Neural cell (in vitro differentiated cells): ENCODE data around the gene LHX4. TPM values are rescaled to one million over a fixed set of nuclear protein-coding genes. Genes with fewer than 3 reads are reported as not detected.

Experiments
- H2AFZ ChIP-seq: fragments of 200-600, 300-800 bp; sonication (generic), shearing (Covaris generic); 2 replicates; pipeline ENCODE4 v1.6.0; 2014; ENCODE audit warnings: low read depth, mild to moderate bottlenecking, antibody characterized with exemption, low read length, moderate library complexity
- H3F3A ChIP-seq: fragments of 200-600 bp; shearing (Covaris generic); 2 replicates; pipeline ENCODE4 v1.6.1; 2016; ENCODE audit warnings: mild to moderate bottlenecking, moderate library complexity, mixed read lengths, antibody characterized with exemption, low read length; ENCODE audit not compliant: insufficient read depth, poor library complexity, severe bottlenecking
- H3K27ac ChIP-seq: fragments of 200-600, 300-800 bp; sonication (generic), shearing (Covaris generic); 2 replicates; pipeline ENCODE4 v1.5.1; 2014; ENCODE audit warnings: mild to moderate bottlenecking, low read length, moderate library complexity
- H3K27me3 ChIP-seq: fragments of 300-800, 200-600 bp; sonication (generic), shearing (Covaris generic); 2 replicates; pipeline ENCODE4 v1.6.0; 2014; ENCODE audit warnings: mild to moderate bottlenecking, low read depth, low read length, moderate library complexity; ENCODE audit not compliant: insufficient read depth
- H3K36me3 ChIP-seq: fragments of 300-800, 200-600 bp; sonication (generic), shearing (Covaris generic); 2 replicates; pipeline ENCODE4 v1.5.1; 2014; ENCODE audit warnings: mild to moderate bottlenecking, antibody characterized with exemption, low read length, moderate library complexity; ENCODE audit not compliant: insufficient read depth
- H3K4me2 ChIP-seq: fragments of 300-800, 200-600 bp; sonication (generic), shearing (Covaris generic); 2 replicates; pipeline ENCODE4 v1.6.0; 2014; ENCODE audit warnings: mild to moderate bottlenecking, low read length
- H3K4me3 ChIP-seq: fragments of 300-800, 200-600 bp; sonication (generic), shearing (Covaris generic); 2 replicates; pipeline ENCODE4 v1.5.1; 2014; ENCODE audit warnings: mild to moderate bottlenecking, low read length, moderate library complexity
- H3K79me2 ChIP-seq: fragments of 200-600 bp; shearing (Covaris generic); replicated peaks from 2 replicates; pipeline ENCODE4 v1.6.0; 2014; ENCODE audit warnings: mild to moderate bottlenecking, low read length, moderate library complexity; ENCODE audit not compliant: insufficient read depth
- H3K9ac ChIP-seq: fragments of 300-800, 200-600 bp; sonication (generic), shearing (Covaris generic); 2 replicates; pipeline ENCODE4 v1.6.1; 2016; ENCODE audit warnings: mild to moderate bottlenecking, low read length, mixed read lengths
- H3K9me2 ChIP-seq: fragments of 200-600 bp; shearing (Covaris generic); 2 replicates; pipeline ENCODE4 v1.6.1; 2016; ENCODE audit warnings: mild to moderate bottlenecking, low read length, mixed read lengths; ENCODE audit not compliant: insufficient read depth
- H3K9me3 ChIP-seq: fragments of 200-600, 300-800 bp; sonication (generic), shearing (Covaris generic); 2 replicates; pipeline ENCODE4 v1.6.1; 2016; ENCODE audit warnings: mild to moderate bottlenecking, mixed run types, low read length, moderate library complexity, mixed read lengths
- H4K20me1 ChIP-seq: fragments of 200-600 bp; shearing (Covaris generic); 2 replicates; pipeline ENCODE4 v1.6.1; 2016; ENCODE audit warnings: mild to moderate bottlenecking, mixed run types; ENCODE audit not compliant: insufficient read depth
- CTCF ChIP-seq: fragments of 450-650 bp; IDR thresholded peaks from 2 replicates; pipeline ENCODE4 v1.5.1; 2014; ENCODE audit warnings: antibody characterized with exemption, mild to moderate bottlenecking, moderate library complexity; ENCODE audit not compliant: poor library complexity, severe bottlenecking
- EP300 ChIP-seq: fragments of 450-650 bp; conservative IDR thresholded peaks from 2 replicates; pipeline ENCODE4 v1.6.1; 2014; ENCODE audit warnings: antibody characterized with exemption, mild to moderate bottlenecking, moderate library complexity; ENCODE audit not compliant: poor library complexity, severe bottlenecking
- EZH2 ChIP-seq: fragments of 200-600, 300-800 bp; shearing (Covaris generic), sonication (generic); IDR thresholded peaks from 2 replicates; pipeline ENCODE4 v1.6.1; 2014; ENCODE audit warnings: antibody characterized with exemption, low read length, borderline replicate concordance, mild to moderate bottlenecking; ENCODE audit not compliant: insufficient read depth, poor library complexity, severe bottlenecking
- MXI1 ChIP-seq: fragments of 450-650 bp; conservative IDR thresholded peaks from 2 replicates; pipeline ENCODE4 v1.6.1; 2014; ENCODE audit warnings: antibody characterized with exemption, mild to moderate bottlenecking; ENCODE audit not compliant: poor library complexity, severe bottlenecking
- POLR2AphosphoS5 ChIP-seq: IDR thresholded peaks from 2 replicates; pipeline ENCODE4 v1.6.1; 2012
- RAD21 ChIP-seq: fragments of 450-650 bp; conservative IDR thresholded peaks from 2 replicates; pipeline ENCODE4 v1.6.1; 2014; ENCODE audit warnings: antibody characterized with exemption, mild to moderate bottlenecking, moderate library complexity
- SMC3 ChIP-seq: fragments of 450-650 bp; conservative IDR thresholded peaks from 2 replicates; pipeline ENCODE4 v1.6.1; 2014; ENCODE audit warnings: antibody characterized with exemption, mild to moderate bottlenecking, moderate library complexity; ENCODE audit not compliant: poor library complexity
- TAF1 ChIP-seq: IDR thresholded peaks from 2 replicates; pipeline ENCODE4 v1.6.1; 2012; ENCODE audit warnings: low read depth
- polyA plus RNA-seq: library from polyadenylated mRNA; depleted of rRNA; stranded (reverse); fragments of >200 nt; gene quantifications from 2 replicates; pipeline ENCODE4 v1.2.3, GENCODE V29; 2014
- TF ChIP-seq, protein P1 (sequence below): IDR thresholded peaks from 2 replicates; pipeline ENCODE4 v1.6.1; 2012; ENCODE audit warnings: borderline replicate concordance

Gene LHX4
- polyA plus RNA-seq, 1 donor from 2014 or later, result not detected

GRCh38 chr1:180204231-180204630 lies 25.8 kb upstream of the LHX4 start:
- Histone ChIP-seq H3K9me3 (no peaks in the 10 kb centered on the region), H3K9me2 (no peaks in the 10 kb centered on the region), H3K79me2 (no peaks in the 10 kb centered on the region), H3K4me2 (no peak overlapping the region), H3K9ac (no peak overlapping the region), H2AFZ (no peak overlapping the region), H3K27ac (no peak overlapping the region), H3F3A (no peaks in the 10 kb centered on the region), H4K20me1 (no peaks in the 10 kb centered on the region), H3K27me3 (no peaks in the 10 kb centered on the region), H3K4me3 (no peak overlapping the region), H3K36me3 (no peaks in the 10 kb centered on the region)
- no peak for TF ChIP-seq TAF1
- no peak for TF ChIP-seq EZH2
- TF ChIP-seq RAD21, result no peak
- TF ChIP-seq CTCF, result no peak
- TF ChIP-seq, protein P1, sequence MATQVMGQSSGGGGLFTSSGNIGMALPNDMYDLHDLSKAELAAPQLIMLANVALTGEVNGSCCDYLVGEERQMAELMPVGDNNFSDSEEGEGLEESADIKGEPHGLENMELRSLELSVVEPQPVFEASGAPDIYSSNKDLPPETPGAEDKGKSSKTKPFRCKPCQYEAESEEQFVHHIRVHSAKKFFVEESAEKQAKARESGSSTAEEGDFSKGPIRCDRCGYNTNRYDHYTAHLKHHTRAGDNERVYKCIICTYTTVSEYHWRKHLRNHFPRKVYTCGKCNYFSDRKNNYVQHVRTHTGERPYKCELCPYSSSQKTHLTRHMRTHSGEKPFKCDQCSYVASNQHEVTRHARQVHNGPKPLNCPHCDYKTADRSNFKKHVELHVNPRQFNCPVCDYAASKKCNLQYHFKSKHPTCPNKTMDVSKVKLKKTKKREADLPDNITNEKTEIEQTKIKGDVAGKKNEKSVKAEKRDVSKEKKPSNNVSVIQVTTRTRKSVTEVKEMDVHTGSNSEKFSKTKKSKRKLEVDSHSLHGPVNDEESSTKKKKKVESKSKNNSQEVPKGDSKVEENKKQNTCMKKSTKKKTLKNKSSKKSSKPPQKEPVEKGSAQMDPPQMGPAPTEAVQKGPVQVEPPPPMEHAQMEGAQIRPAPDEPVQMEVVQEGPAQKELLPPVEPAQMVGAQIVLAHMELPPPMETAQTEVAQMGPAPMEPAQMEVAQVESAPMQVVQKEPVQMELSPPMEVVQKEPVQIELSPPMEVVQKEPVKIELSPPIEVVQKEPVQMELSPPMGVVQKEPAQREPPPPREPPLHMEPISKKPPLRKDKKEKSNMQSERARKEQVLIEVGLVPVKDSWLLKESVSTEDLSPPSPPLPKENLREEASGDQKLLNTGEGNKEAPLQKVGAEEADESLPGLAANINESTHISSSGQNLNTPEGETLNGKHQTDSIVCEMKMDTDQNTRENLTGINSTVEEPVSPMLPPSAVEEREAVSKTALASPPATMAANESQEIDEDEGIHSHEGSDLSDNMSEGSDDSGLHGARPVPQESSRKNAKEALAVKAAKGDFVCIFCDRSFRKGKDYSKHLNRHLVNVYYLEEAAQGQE, result no peak
- no peak for TF ChIP-seq POLR2AphosphoS5
- no peak for TF ChIP-seq SMC3
- no peak for TF ChIP-seq EP300
- no peak for TF ChIP-seq MXI1

- Histone ChIP-seq H4K20me1 (no peaks in the 10 kb centered on the region), H3K27ac (no peak overlapping the region), H3K4me2 (no peak overlapping the region), H3K4me3 (no peak overlapping the region), H3K9ac (no peak overlapping the region), H3K27me3 (no peaks in the 10 kb centered on the region), H3K36me3 (no peaks in the 10 kb centered on the region), H2AFZ (no peak overlapping the region), H3F3A (no peaks in the 10 kb centered on the region), H3K9me3 (no peaks in the 10 kb centered on the region), H3K79me2 (no peaks in the 10 kb centered on the region), H3K9me2 (no peaks in the 10 kb centered on the region)
- TF ChIP-seq POLR2AphosphoS5 (no peak), SMC3 (no peak), CTCF (no peak), EZH2 (no peak), RAD21 (no peak), EP300 (no peak), TAF1 (no peak), MXI1 (no peak)
- TF ChIP-seq, protein P1, result no peak
Measured at GRCh38 chr1:180206581-180206980, 23.5 kb upstream of the LHX4 start.
